NCI-H2227 treated with DMSO at 0.1 percent for 48 hours (cell line): Measurements from ENCODE around the gene TRAF4.
"Not testable (repeated sequence)": the region's sequence is repeated elsewhere in the genome, so short reads cannot be mapped to it uniquely, and the experiment has no call there.

Source experiments
- DNase-seq: peaks from one replicate; lab custom pipeline; 2025; lab: John Stamatoyannopoulos, UW

TRAF4 gene

DNA sequence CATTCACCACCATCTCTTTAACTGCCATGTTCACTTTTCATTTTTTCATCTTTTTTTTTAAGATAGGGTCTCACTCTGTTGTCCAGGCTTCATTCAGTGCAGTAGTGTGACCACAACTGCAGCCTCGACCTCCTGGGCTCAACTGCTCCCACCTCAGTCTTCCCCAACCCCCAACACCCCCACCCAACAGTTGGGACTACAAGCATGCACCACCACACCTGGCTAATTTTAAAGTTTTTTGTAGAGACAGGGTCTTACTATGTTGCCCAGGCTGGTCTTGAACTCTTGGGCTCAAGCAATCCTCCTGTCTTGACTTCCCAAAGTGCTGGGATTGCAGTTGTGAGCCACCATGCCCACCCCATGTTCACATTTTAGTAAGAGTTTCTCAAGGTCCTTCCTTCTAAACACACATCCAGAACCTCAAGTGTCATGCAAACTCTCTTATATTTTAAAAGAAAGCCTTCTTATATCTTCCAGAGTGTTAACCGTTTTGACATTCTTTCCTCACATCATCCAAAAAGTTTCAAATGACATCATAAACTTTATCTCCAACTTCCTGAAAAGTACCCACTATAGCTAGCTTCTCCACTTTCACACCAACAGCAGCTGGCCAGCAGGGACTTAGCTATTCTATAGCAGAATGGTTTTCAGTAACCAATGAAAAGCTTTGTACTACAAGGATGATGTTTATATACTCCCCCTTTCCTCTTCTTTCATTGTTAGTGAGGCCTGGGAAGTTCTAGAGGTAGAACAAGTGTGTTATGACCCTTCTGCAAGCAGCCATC, 49.3 kb downstream of the TRAF4 start:
- DNase-seq, result no peak

DNA sequence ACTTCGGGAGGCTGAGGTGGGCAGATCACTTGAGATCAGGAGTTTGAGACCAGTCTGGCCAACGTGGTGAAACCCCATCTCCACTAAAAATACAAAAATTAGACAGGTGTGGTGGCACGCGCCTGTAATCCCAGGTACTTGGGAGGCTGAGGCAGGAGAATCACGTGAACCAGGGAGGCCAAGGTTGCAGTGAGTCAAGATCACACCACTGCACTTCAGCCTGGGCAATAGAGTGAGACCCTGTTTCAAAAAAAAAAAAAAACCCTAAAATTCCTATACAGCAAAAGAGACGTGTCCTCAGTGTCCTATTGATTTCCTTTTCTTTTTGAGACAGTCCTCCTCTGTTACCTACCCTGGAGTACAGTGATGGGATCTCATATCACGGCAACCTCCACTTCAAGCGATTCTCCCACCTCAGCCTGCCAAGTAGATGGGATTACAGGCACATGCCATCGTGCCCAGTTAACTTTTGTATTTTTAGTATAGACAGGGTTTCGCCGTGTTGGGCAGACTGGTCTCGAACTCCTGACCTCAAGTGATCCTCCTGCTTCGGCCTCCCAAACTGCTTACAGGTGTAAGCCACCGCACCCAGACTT, 51.1 kb downstream of the TRAF4 start:
- DNase-seq, result not testable (repeated sequence)

DNA sequence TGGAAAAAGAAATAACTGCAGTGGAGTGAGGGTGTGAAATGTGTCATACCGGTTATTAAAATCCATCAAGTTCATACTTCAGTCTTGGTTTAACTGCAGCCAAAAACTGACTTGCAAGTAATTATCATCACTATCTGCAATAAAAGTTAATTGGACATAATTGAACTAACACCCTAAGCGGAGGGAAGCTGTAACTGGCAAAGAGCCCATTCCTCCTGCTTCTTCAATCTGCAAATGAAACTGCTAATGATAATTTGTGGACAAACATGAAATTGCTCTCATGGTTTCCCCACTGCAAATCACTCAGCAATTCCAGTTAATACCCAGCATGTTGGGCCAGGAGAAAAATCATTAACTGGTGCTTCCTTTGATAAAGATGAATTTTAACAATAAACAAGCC, 52.3 kb downstream of the TRAF4 start:
- DNase-seq, result no peak
